Measurements from ENCODE around the gene CDX1.

GRCh38 chr5:150177721-150178120 is 11.1 kb downstream of the CDX1 start:
- no peak for TF ChIP-seq YY1 (IDR thresholded peaks at IDR 0.05; ENCODE audit: insufficient read depth, insufficient read length)
- no peak for TF ChIP-seq ZNF274 (IDR thresholded peaks at IDR 0.05; ENCODE audit: low read depth, low read length)
- TF ChIP-seq SUZ12 (IDR thresholded peaks at IDR 0.05; ENCODE audit: extremely low read depth, insufficient read depth, insufficient read length): no peak

Measured in NT2/D1 (cell line).